Measurements from ENCODE around the gene SNF8. TPM values are rescaled to one million over a fixed set of nuclear protein-coding genes. Genes with fewer than 3 reads are reported as not detected.

The SNF8 gene
- total and polyA plus RNA-seq, 2 of the 4 experiments (the other 2 are of a cell fraction) = 171 to 181 TPM

DNA sequence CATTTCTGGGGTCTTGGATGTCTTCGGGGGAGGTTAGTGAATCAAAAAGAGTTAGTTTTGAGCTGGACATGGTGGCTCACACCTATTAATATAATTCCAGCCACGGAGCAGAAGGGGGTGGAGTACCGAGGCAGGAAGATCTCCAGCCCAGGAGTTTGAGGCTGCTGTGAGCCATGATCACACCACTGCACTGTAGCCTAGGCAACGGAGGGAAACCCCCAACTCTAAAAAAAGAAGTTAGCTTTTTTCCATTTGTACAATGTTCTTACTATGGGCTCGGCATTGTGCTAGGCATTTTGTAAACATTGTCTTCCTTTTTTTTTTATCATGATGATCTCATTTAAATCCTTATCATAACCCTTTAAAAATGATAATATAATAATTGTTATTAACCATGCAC is 8.3 kb upstream of the SNF8 start:
- H3K4me2 ChIP-seq (ENCODE audit: low read depth, low read length) = no peak overlapping the region; the same call in 1 of the 2 replicates
- peaks cover 3% of the 10 kb centered on the region; the same call in 1 of the 2 replicates for H3K4me1 ChIP-seq (ENCODE audit: control insufficient read depth, insufficient read depth, low read length)
- H4K91ac ChIP-seq (ENCODE audit: insufficient read depth, low read depth, low read length) = no peak overlapping the region
- no peak overlapping the region for H3K23ac ChIP-seq (ENCODE audit: low read depth, low read length)
- H2AK9ac ChIP-seq (replicated peaks; ENCODE audit: low read depth, low read length, poor library complexity) = peak overlapping the region; percentile 33
- ChIA-PET POLR2A (ENCODE audit: unreplicated experiment) (interaction anchor here (0.7 kb wide), 1 partner anchor 44 kb away, joined by 7 read pairs; no protein-coding TSS in a partner anchor), CTCF (interaction anchor here (1.2 kb wide), 1 partner anchor 80 kb away, joined by 5 read pairs; no protein-coding TSS in a partner anchor)
- no peak overlapping the region for H3K14ac ChIP-seq (replicated peaks; ENCODE audit: low read depth, low read length)
- no peak overlapping the region for H2BK5ac ChIP-seq (ENCODE audit: low read depth, low read length, poor library complexity, severe bottlenecking)
- H3K18ac ChIP-seq (ENCODE audit: low read depth, low read length) = no peak overlapping the region
- no peaks in the 10 kb centered on the region for H3K9me3 ChIP-seq (ENCODE audit: control insufficient read depth, insufficient read depth, low read length)
- no peak overlapping the region for H3K56ac ChIP-seq (ENCODE audit: extremely low read depth, insufficient read depth, low read length)
- H3K36me3 ChIP-seq (ENCODE audit: control insufficient read depth, insufficient read depth, low read length) = no peaks in the 10 kb centered on the region
- no peak overlapping the region for H3K27ac ChIP-seq (ENCODE audit: insufficient read depth, low read length)
- no peaks in the 10 kb centered on the region for H3K27me3 ChIP-seq (ENCODE audit: control insufficient read depth, insufficient read depth, low read length)
- in situ Hi-C loops (cut with MboI; ENCODE audit: low sequenced_read_pairs) (no loop called here), dilution Hi-C loops (cut with HindIII; ENCODE audit: low sequenced_read_pairs, unreplicated experiment) (no loop called here), intact Hi-C loops (cut with micrococcal nuclease) (no loop called here)
- H2AK5ac ChIP-seq (ENCODE audit: low read depth, low read length) = no peak overlapping the region
- no peak overlapping the region for H3K4me3 ChIP-seq (ENCODE audit: insufficient read depth, low read depth, low read length)
- H4K20me1 ChIP-seq (ENCODE audit: insufficient read depth, low read length) = no peaks in the 10 kb centered on the region
- no peak overlapping the region for H3K4ac ChIP-seq (ENCODE audit: low read depth, low read length)
- BruUV-seq (replicated peaks) = no TSS peak
- TF ChIP-seq MXI1 (IDR thresholded peaks at IDR 0.05; ENCODE audit: borderline replicate concordance, low read depth, low read length) (no peak), CHD1 (IDR thresholded peaks at IDR 0.05; ENCODE audit: low read depth, low read length) (no peak), MAZ (IDR thresholded peaks at IDR 0.05; ENCODE audit: borderline replicate concordance, low read depth, low read length) (no peak), CEBPB (IDR thresholded peaks at IDR 0.05; ENCODE audit: low read depth, low read length) (no peak), RFX5 (IDR thresholded peaks at IDR 0.05; ENCODE audit: low read depth, low read length) (no peak), RAD21 (IDR thresholded peaks at IDR 0.05; ENCODE audit: low read length) (no peak), SMC3 (IDR thresholded peaks at IDR 0.05; ENCODE audit: low read depth, low read length) (no peak), BHLHE40 (IDR thresholded peaks at IDR 0.05; ENCODE audit: low read depth, low read length) (no peak), NFE2L2 (IDR thresholded peaks at IDR 0.05; ENCODE audit: low read depth, low read length) (no peak), FOS (IDR thresholded peaks at IDR 0.05; ENCODE audit: low read depth, low read length) (no peak), POLR2A (IDR thresholded peaks at IDR 0.05; ENCODE audit: low read depth, low read length) (no peak), RCOR1 (IDR thresholded peaks at IDR 0.05; ENCODE audit: insufficient replicate concordance, low read length) (no peak), MAFK (IDR thresholded peaks at IDR 0.05; ENCODE audit: low read depth, low read length) (no peak)
- TF ChIP-seq, protein P1, sequence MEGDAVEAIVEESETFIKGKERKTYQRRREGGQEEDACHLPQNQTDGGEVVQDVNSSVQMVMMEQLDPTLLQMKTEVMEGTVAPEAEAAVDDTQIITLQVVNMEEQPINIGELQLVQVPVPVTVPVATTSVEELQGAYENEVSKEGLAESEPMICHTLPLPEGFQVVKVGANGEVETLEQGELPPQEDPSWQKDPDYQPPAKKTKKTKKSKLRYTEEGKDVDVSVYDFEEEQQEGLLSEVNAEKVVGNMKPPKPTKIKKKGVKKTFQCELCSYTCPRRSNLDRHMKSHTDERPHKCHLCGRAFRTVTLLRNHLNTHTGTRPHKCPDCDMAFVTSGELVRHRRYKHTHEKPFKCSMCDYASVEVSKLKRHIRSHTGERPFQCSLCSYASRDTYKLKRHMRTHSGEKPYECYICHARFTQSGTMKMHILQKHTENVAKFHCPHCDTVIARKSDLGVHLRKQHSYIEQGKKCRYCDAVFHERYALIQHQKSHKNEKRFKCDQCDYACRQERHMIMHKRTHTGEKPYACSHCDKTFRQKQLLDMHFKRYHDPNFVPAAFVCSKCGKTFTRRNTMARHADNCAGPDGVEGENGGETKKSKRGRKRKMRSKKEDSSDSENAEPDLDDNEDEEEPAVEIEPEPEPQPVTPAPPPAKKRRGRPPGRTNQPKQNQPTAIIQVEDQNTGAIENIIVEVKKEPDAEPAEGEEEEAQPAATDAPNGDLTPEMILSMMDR (conservative IDR thresholded peaks at IDR 0.05; ENCODE audit: low read depth, low read length) = no peak
- TF ChIP-seq, protein P2, sequence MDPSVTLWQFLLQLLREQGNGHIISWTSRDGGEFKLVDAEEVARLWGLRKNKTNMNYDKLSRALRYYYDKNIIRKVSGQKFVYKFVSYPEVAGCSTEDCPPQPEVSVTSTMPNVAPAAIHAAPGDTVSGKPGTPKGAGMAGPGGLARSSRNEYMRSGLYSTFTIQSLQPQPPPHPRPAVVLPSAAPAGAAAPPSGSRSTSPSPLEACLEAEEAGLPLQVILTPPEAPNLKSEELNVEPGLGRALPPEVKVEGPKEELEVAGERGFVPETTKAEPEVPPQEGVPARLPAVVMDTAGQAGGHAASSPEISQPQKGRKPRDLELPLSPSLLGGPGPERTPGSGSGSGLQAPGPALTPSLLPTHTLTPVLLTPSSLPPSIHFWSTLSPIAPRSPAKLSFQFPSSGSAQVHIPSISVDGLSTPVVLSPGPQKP (IDR thresholded peaks at IDR 0.05; ENCODE audit: borderline replicate concordance, low read depth, low read length) = no peak
- TF ChIP-seq, protein P3, sequence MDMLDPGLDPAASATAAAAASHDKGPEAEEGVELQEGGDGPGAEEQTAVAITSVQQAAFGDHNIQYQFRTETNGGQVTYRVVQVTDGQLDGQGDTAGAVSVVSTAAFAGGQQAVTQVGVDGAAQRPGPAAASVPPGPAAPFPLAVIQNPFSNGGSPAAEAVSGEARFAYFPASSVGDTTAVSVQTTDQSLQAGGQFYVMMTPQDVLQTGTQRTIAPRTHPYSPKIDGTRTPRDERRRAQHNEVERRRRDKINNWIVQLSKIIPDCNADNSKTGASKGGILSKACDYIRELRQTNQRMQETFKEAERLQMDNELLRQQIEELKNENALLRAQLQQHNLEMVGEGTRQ (IDR thresholded peaks at IDR 0.05; ENCODE audit: low read depth, low read length) = no peak
- no peak for ATAC-seq (ENCODE audit: low read depth)
- H3K79me1 ChIP-seq (ENCODE audit: low read depth in 1 of 2, low read length in 2 of 2) = no peaks in the 10 kb centered on the region
- H3K9me1 ChIP-seq (ENCODE audit: insufficient read depth, low read length) = 0 out of 2 replicates have a peak, but pooled peaks cover 6% of the 10 kb centered on the region
- H4K8ac ChIP-seq (ENCODE audit: low read depth in 2 of 2, low read length in 2 of 2) = peak overlapping the region in 1 of 2 experiments; percentile 9; a peak in 1 of 4 replicates
- no peak for DNase-seq
- no peak overlapping the region for H2BK20ac ChIP-seq (ENCODE audit: low read depth, low read length)
- whole genome bisulfite sequencing, 2 experiments (ENCODE audit: extremely low coverage in 2 of 2, insufficient read length in 1 of 2) = no CpG with 5 or more reads among the region's 5 CpGs
- H4K5ac ChIP-seq (ENCODE audit: low read depth, low read length) = no peak overlapping the region; the same call in 1 of the 2 replicates
- H2BK120ac ChIP-seq (ENCODE audit: low read depth, low read length) = no peak overlapping the region
- no peak overlapping the region for H3K9ac ChIP-seq (ENCODE audit: low read depth, low read length)
- no peak overlapping the region for H2AFZ ChIP-seq (replicated peaks; ENCODE audit: low read length, poor library complexity)
- no peak overlapping the region for H2BK15ac ChIP-seq (ENCODE audit: low read depth, low read length)
